AG04449 (cell line): ENCODE results near the gene BRD9.
"Not testable (repeated sequence)": the region's sequence is repeated elsewhere in the genome, so short reads cannot be mapped to it uniquely, and the experiment has no call there.

Source experiments
- CTCF ChIA-PET: fragments of 350-600 bp; formaldehyde crosslinking; extraction: SDS; loops from one replicate; lab custom pipeline; 2021; ENCODE audit warnings: antibody characterized with exemption; lab: Yijun Ruan, JAX
- POLR2A ChIA-PET: fragments of 400-600, 350-600 bp; formaldehyde crosslinking; extraction: SDS; loops from one replicate; lab custom pipeline; 2020; ENCODE audit warnings: antibody characterized with exemption, inconsistent platforms; lab: Yijun Ruan, JAX
- DNase-seq: peaks from one replicate; pipeline ENCODE4 v3.0.0-alpha.2; 2010; ENCODE audit warnings: low read depth, low spot score
- H3K4me3 ChIP-seq: 2 replicates; pipeline ENCODE4 v1.5.1; 2011; ENCODE audit warnings: low read depth, mild to moderate bottlenecking, control low read depth, low read length
- CTCF ChIP-seq: IDR thresholded peaks from one replicate; pipeline ENCODE4 v1.5.1; 2011; ENCODE audit warnings: mild to moderate bottlenecking, moderate library complexity, low read length, control low read depth, inconsistent platforms; ENCODE audit not compliant: insufficient read depth; ENCODE audit errors: missing control alignments

The BRD9 gene

GRCh38 chr5:933251-933861 is 40.8 kb upstream of the BRD9 start:
- ChIA-PET POLR2A (no interaction called here), CTCF (interaction anchor here (1.0 to 4.6 kb wide), 14 partner anchors 9 to 710 kb away, joined by 3 to 52 read pairs (median 5); no protein-coding TSS in a partner anchor)
- TF ChIP-seq CTCF = no peak
- H3K4me3 ChIP-seq = no peak overlapping the region
- DNase-seq = no peak

GRCh38 chr5:932628-933250 is 40.1 kb upstream of the BRD9 start:
- CTCF ChIA-PET = interaction anchor here (1.0 to 4.6 kb wide), 8 partner anchors 9 to 711 kb away, joined by 3 to 52 read pairs (median 5); no protein-coding TSS in a partner anchor
- POLR2A ChIA-PET = no interaction called here
- H3K4me3 ChIP-seq = no peak overlapping the region
- TF ChIP-seq CTCF = no peak
- no peak for DNase-seq

GRCh38 chr5:932151-932627 is 39.6 kb upstream of the BRD9 start:
- ChIA-PET CTCF (interaction anchor here (0.9 to 4.6 kb wide), 8 partner anchors 8 to 721 kb away, joined by 3 to 52 read pairs (median 5); no protein-coding TSS in a partner anchor), POLR2A (no interaction called here)
- no peak overlapping the region for H3K4me3 ChIP-seq
- no peak for DNase-seq
- no peak for TF ChIP-seq CTCF

GRCh38 chr5:931570-932145 is 39.1 kb upstream of the BRD9 start:
- CTCF ChIA-PET = interaction anchor here (0.9 to 4.6 kb wide), 9 partner anchors 8 to 721 kb away, joined by 3 to 52 read pairs (median 4); no protein-coding TSS in a partner anchor
- no peak for DNase-seq
- POLR2A ChIA-PET = no interaction called here
- no peak overlapping the region for H3K4me3 ChIP-seq
- no peak for TF ChIP-seq CTCF

GRCh38 chr5:930866-931265 is 38.3 kb upstream of the BRD9 start:
- no peak overlapping the region for H3K4me3 ChIP-seq
- ChIA-PET POLR2A (no interaction called here), CTCF (interaction anchor here (1.0 to 4.6 kb wide), 5 partner anchors 18 to 722 kb away, joined by 3 to 52 read pairs (median 4); no protein-coding TSS in a partner anchor)
- no peak for TF ChIP-seq CTCF
- no peak for DNase-seq

- TF ChIP-seq CTCF = no peak
- no peak for DNase-seq
- ChIA-PET CTCF (interaction anchor here (0.6 to 2.0 kb wide), 3 partner anchors 10 to 723 kb away, joined by 3 to 10 read pairs (median 3); no protein-coding TSS in a partner anchor), POLR2A (no interaction called here)
- H3K4me3 ChIP-seq = no peak overlapping the region
Measured at GRCh38 chr5:929596-929995, 37.0 kb upstream of the BRD9 start.

GRCh38 chr5:929182-929581 is 36.6 kb upstream of the BRD9 start:
- H3K4me3 ChIP-seq, DNase-seq, POLR2A ChIA-PET: not testable (repeated sequence)
- CTCF ChIA-PET = interaction anchor here (0.6 to 2.0 kb wide), 3 partner anchors 9 to 724 kb away, joined by 3 to 10 read pairs (median 3); no protein-coding TSS in a partner anchor
